GM19463 (cell line): Measurements from ENCODE around the gene QPCTL.
A peak's percentile ranks its signal among the peaks of the same experiment; 100 is the strongest.
"Not testable (repeated sequence)": the region's sequence is repeated elsewhere in the genome, so short reads cannot be mapped to it uniquely, and the experiment has no call there.

ENCODE experiments used
- ATAC-seq: cut with Tn5 transposase; IDR thresholded peaks from one replicate; pipeline ENCODE4 v1.9.1; 2021; ENCODE audit warnings: mild to moderate bottlenecking, moderate library complexity; ENCODE audit not compliant: unreplicated experiment

The QPCTL gene

DNA sequence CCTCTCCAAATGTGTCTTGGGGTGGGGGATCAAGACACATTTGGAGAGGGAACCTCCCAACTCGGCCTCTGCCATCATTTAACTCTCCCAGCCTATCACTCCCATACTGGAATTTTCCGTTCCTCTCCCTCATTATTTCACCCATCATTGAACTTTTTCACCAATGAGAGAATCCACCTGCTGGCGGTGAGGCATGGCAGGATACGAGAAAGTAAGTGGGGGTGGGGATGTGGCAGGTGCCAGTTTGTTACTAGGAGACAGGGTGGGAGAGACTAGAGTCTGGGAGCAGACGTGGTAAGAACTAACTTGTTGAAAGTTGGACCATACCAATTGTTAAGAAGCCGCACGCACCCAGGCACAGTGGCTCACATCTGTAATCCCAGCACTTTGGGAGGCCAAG, 17.5 kb upstream of the QPCTL start:
- ATAC-seq: no peak

DNA sequence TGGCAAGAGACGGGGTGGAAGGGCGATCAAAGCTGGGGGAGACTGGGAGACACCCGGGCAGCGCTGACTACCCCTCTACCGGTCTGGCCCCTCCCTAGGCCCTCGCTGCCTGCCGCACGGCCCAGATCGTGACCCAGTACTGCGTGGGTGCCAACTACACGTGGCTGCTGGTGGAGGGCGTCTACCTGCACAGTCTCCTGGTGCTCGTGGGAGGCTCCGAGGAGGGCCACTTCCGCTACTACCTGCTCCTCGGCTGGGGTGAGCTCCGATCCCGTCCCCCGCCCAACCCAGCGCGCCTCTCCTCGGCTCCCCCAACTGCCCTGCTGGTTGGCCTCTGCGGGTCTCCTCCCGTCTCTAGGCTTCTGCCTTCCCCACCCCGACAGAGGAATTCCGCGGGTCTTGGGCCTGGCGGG, 15.6 kb upstream of the QPCTL start:
- ATAC-seq: no peak

DNA sequence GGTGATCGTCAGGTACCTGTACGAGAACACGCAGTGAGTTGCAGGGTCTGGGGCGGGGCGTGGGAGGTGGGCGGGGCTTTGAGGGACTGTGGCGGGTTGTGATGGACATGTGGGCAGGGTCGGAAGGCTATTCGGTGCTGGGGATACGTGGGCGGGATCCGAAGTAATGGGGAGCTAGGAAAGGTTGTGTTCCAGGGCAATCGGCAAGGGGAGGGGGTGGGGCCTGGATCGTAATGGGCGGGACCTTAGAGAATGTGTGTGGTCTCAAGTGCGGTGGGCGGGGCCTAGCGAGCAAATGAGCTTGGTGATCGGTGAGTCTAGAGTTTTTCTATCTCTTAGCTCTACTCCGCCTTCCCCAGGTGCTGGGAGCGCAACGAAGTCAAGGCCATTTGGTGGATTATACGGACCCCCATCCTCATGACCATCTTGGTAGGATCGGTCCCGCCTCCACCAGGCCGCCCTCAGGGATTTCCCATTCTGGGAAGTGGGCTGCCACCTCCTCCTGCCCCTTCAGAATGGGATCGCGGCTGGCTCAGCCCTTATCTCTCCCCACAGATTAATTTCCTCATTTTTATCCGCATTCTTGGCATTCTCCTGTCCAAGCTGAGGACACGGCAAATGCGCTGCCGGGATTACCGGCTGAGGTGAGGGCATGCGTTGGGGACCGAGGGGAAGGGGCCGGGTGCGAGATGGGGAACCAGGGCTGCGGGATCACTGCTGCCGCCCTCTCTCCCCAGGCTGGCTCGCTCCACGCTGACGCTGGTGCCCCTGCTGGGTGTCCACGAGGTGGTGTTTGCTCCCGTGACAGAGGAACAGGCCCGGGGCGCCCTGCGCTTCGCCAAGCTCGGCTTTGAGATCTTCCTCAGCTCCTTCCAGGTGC, 14.9 kb upstream of the QPCTL start:
- peak; percentile 49 for ATAC-seq

DNA sequence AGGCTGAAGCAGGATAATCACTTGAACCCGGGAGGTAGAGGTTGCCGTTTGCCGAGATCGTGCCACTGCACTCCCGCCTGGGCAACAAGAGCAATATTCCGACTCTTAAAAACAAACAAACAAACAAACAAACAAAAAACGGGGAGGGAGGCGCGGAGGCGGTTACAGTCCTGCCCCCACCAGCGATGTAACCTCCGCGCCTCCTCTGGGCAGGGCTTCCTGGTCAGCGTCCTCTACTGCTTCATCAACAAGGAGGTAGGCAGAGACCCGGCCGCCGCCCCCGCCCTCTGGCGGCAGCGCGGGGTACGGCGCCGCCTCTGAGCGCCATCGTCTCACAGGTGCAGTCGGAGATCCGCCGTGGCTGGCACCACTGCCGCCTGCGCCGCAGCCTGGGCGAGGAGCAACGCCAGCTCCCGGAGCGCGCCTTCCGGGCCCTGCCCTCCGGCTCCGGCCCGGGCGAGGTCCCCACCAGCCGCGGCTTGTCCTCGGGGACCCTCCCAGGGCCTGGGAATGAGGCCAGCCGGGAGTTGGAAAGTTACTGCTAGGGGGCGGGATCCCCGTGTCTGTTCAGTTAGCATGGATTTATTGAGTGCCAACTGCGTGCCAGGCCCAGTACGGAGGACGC, 11.0 kb upstream of the QPCTL start:
- ATAC-seq: peak; percentile 79

DNA sequence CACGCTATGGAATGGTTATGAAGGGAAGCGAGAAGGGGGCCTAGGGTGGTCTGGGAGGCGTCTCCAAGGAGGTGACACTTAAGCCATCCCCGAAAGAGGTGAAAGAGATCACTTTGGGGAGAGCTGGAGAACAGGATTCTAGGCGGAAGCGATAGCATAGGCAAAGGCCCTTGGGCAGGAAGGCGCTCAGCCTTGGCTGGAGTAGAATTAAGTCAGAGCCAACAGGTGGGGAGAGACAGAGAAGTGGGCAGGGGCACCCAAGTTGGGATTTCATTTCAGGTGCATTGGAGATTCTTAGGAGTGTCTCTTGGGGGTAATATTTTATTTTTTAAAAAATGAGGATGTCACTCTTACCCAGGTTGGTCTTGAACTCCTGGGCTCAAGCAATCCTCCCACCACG, 10.3 kb upstream of the QPCTL start:
- no peak for ATAC-seq

DNA sequence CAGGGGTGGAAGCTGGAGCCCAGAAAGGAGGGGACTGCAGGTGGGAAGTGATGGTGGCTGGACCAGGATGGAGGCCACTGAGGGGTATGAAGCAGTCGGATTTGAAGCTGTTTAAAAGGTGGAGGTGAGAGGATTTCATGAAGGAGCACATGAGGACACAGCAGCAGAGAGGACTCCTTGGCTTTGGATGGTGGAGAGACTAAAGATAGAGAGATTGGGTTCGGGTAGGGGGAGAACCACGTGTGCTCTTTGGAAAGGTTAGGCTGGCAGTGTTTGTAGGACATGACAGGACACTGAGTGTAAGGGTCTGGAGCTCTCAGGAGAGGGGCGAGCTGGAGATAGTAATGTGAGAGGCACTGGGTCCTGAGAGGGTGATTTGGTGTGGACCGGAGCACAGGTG, 9.6 kb upstream of the QPCTL start:
- no peak for ATAC-seq

DNA sequence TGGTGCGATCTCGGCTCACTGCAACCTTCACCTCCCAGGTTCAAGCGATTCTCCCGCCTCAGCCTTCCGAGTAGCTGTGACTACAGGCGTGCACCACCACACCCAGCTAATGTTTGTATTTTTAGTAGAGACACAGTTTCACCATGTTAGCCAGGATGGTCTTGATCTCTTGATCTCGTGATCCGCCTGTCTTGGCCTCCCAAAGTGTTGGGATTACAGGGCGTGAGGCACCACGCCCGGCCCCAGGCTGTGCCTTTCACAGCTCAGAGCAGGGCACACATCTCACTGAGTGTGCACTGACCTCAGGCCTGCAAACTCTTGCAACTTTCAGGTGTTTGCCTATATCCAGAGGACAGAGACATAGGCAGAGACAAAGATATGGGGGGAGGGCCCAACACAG, 7.4 kb upstream of the QPCTL start:
- not testable (repeated sequence) for ATAC-seq

DNA sequence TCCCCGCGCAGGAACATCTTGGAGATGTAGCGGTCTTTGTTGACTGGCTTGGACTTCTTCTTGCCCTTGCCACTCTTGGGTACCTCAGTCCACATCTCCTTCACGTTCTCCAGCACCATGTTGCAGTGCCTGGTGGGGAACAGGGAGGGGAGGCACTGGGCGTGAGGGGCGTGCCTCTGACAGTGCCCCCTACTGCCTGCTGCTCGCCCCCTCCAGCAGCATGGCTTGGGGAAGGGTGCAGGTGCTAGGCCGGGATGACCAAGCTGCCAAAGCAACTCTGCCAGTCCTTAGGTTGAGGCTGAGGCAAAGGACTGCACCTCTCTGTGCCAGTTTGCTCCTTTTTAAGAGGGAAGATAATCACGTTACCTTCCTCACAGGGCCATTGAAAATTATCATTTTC, 4.9 kb upstream of the QPCTL start:
- ATAC-seq: no peak

DNA sequence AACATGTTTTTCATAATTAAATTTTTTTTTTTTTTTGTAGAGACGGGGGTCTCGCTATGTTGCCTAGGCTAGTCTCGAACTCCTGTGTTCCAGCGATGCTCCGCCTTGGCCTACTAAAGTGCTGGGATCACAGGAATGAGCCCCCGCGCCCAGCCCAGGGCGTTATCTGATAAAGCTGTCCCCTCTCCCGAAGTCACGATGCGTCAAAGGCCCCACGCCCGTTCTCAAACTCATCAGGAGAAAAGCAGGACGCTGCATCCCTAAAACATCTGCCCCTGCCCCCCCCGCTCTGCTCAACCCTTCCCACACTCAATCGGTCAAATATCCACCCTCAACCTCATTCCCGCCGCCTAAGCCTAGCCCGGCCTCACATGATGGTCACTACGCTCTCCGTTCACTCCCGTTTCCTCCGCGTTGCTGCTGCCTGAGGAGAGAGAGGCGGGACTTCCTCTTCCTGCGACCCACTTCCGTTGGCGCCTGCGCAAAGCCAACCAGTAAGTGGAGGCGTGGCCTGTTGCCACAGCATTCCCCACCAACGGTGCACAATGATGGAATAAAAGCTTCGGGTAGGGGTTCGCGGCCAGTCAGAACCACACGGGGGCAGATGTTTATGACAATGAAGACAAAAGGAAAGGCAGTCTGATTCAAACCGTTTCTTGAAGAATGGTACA, 815 bp upstream of the QPCTL start, which contains the start of gene SNRPD2:
SNRPD2 (minus strand) TSS at position 438 of the 671 bp plus-strand sequence; CDS start at position 373, 65 bp downstream.
- ATAC-seq: peak; percentile 39

DNA sequence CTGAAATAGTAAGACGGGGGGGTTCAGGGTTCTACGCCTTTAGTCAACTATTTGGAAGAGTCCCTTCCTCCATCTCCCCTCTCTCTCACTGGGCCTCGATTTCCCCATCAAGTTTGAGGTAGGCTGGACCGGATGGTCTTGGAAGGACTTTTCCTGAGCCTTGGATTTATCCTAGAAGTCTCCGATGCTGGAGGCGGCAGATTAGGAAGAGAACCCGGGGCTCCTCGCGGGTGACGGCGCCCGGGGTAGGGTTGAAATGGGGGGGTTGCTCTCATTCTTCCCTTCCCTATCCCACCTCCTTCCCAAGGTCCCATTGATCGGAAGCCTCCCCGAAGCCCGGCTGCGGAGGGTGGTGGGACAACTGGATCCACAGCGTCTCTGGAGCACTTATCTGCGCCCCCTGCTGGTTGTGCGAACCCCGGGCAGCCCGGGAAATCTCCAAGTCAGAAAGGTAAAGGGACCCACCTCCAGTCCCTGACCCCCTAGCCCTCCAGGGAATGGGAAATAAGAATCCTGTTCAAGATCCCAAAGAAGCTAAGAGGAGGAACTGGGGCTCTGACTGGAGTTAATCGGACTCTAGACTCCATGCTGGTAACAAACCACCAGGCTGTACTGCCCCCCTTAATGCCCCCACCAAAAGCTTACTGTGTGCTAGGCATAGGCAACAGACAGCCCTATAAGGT, 781 bp downstream of the QPCTL start:
- ATAC-seq: no peak

DNA sequence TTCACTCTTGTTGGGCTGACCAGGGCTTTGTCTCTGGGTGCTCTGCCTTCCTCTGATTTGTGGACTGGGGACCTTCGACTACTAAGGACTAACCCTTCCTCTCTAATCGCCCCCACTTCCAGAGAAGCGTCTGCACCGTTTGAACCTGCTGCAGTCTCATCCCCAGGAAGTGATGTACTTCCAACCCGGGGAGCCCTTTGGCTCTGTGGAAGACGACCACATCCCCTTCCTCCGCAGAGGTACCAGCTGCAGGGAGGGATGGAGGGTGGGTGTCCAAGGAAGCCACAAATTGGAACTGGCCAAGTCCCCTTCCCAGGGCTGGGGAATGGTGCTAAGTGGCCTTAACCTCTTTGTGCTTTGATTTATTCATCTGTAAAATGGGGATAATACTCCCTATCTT, 9.2 kb downstream of the QPCTL start:
- ATAC-seq: no peak

DNA sequence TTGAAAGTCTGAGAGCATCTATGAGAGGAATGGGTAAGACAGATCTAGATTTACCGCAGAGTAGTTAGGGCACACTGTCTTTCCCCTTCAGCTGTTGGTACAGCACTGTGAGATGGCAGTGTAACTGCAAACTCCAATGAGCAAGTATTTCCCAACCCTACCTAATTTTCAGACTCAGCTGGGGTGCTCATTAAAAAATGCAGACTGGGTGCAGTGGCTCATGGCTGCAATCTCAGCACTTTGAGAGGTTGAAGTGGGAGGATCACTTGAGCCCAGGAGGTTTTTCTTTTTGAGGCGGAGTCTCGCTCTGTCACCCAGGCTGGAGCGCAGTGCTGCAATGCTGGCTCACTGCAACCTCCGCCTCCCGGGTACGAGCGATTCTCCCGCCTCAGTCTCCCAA, 12.6 kb downstream of the QPCTL start:
- ATAC-seq: no peak

DNA sequence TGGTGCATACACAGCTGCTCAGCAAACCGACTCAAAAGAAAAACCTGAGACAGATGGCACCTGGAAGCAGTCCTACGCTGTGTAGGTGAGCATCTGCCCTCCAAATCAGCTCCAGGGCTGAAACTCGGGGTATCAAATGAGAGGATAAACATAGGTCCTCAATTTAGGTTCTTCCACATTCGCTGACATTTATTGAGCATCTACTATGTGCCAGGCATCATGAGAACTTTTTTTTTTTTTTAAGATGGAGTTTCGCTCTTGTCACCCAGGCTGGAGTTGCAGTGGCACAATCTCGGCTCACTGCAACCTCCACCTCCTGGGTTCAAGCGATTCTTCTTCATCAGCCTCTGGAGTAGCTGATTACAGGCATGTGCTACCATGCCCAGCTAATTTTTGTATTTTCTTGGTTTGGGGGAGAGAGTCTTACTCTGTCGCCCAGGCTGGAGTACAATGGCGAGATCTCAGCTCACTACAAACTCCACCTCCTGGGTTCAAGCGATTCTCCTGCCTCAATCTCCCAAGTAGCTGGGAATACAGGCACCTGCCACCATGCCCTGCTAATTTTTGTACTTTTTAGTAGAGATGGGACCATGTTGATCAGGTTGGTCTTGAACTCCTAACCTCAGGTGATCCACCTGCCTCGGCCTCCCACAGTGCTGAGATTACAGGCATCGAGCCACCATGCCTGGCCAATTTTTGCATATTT, 13.4 kb downstream of the QPCTL start:
- ATAC-seq: no peak

DNA sequence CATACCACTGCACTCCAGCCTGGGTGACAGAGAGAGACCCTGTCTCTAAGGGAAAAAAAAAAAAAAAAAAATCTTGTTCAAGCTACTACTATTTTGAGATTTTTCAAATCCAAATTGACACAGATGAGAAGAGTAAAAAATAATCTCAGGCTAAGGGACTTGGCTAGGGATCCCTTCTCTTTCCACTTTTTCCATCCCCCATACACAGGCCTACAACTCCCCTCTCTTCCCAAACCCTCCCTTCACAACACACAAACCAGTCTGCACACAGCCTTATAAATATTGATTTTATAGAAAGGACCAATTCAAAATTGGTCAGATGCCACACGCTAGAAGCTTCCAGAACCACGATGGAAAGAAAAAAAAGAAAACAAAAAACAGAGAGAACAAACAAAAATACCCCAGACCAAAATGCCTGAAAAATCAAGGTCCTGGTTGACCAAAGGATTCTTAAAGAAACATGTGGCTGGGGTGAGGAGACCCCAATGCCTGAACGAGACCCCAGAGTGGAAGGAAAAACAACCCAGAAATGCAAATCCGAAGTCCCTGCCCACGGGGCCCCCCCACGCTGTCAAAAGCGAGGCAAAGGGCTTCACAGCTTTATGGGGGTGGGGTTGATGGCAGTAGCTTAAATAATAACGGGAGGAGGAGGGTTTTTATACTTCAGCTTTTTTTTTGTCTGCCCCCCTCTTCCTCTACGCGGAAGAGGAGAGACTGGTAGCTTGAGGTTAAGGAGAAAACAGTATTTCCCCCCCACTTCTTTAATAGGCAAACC, 18.1 kb downstream of the QPCTL start:
- ATAC-seq: no peak

DNA sequence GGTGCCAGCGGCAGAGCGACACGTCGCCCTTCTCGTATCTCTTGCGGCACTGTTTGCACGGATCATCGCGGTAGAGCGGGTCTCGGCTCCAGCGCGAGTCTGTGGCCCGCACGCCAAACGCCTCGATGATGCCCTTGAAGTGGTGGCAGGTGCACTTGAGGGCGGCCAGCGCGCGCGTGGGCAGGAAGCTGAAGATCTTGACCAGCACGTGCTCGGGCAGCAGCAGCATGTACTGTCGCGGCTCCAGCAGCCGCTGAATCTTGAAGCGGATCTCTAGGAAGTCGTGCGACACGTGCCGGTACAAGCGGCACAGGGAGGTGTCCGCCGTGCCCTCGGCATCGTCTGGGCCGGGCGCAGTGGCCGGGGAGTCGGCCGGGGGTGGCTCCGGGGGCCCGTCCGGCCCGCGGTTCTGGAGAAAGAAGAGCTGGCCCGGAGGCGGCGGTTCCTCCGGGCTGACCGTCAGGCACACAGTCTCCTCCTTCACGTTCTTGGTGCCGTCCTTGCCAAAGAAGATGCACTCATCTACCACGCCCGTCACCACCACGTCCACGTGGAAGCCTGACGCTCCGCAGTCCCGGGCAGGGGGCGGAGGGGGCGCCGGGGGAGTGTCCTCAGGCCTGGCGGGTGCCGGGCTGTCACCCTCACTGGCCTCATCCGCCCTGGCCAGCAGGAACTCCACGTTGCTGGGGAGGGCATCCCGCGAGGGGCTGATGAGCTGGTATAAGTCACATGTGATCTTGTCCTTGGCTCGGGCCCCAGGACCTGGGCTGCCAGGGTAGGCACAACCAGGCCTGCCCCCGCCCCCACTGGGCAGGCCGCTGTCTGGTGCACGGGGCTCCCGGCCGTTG, 19.6 kb downstream of the QPCTL start:
- no peak for ATAC-seq

DNA sequence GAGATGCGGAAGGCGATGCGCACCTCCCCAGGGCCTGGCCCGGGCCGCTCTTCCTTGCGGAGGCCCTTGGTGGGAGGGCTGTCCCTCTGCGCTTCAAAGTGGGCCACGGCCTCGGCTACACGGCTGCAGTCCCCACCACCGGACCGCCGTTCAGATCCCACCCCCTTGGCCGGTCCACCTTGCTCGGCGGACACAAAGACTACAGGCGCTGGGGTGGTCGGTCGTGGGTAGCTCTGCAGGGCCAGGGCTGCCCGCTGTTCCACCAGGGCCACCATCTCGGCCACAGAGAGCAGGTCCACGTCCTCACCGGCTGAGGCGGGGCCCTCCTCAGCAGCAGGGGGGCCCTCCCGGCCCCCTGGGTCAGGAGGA, 20.2 kb downstream of the QPCTL start:
- no peak for ATAC-seq

DNA sequence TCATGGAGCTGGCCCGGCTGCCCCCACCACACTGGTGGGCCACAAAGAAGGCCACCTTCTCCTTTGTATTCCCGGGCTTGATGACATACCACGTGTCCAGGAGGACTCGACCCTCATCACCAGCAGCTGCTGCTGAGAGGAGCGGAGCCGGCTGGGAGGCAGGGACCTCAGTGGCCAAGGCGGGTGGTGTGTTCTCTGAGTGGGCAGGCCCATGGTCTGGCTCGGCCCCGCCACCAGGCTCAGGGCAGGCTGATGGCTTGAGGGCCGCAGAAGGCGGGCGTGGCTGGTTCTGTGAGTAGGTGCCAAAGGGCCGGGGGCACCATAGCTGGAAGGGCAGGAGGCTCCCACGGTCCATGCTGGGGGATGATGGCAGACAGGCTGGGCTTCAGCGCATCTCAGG, 20.7 kb downstream of the QPCTL start:
- no peak for ATAC-seq

DNA sequence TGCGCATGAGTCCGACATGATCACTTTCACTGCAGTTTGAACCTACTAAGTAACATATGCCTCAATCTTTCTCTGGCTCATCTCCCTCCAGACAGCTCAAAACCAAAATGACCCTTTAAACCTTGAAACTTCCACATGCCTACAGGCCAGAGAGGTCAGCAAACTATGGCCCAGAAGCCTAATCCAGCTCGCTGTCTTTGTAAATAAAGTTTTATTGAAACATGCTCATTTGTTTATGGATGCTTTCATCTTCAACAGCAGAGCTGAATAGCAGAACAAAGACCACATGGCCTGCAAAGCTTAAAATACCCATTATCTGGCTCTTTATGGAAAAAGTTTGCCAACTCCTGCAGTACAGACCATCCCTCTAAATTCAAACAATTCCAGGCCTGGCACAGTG, 22.7 kb downstream of the QPCTL start:
- ATAC-seq: no peak
